ENCODE measurements around the gene SOX18. TPM values are rescaled to one million over a fixed set of nuclear protein-coding genes. Genes with fewer than 3 reads are reported as not detected.
A peak's percentile ranks its signal among the peaks of the same experiment; 100 is the strongest.

SOX18 gene
- total and polyA plus RNA-seq, 2 donors from 2014 or later: 36.5 to 56.7 TPM

DNA sequence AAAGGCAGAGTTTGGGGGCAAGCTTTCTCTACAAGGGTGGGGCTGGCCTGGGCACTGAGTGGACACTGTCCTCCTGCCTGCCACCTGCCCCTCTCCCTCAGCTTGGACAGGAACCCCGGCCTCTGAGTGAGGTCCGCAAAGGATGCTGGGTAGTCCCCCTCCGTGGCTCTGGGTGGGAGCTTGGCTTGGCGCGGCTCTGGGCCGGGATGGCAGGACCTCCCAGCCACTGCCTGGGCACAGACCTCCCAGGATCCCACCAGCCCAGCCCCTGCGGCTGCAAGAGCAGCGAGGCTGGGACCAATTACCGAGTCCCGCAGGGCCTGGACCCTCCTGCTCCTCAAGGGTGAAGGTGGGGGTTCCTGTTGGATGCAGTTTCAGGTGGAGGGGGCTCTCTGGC lies 2.9 kb upstream of the SOX18 start:
- Histone ChIP-seq H3K27ac (ENCODE audit: low read depth in 2 of 2, low read length in 2 of 2) (peak overlapping the region; percentile 78 to 86), H3K4me1 (ENCODE audit: control insufficient read depth in 2 of 3, insufficient read depth in 2 of 3, low read depth in 1 of 3, low read length in 3 of 3) (peaks cover 0 to 25% (median 0%) of the 10 kb centered on the region in 3 donors), H3K27me3 (ENCODE audit: control insufficient read depth, insufficient read depth, low read length) (peaks cover 4% of the 10 kb centered on the region), H3K4me3 (ENCODE audit: low read length in 3 of 3) (no peak overlapping the region), H3K9ac (ENCODE audit: low read length in 3 of 3) (no peak overlapping the region), H3K36me3 (ENCODE audit: control insufficient read depth in 2 of 3, insufficient read depth in 3 of 3, low read length in 3 of 3) (no peaks in the 10 kb centered on the region), H3K9me3 (ENCODE audit: control insufficient read depth in 2 of 3, insufficient read depth in 1 of 3, low read length in 3 of 3) (no peaks in the 10 kb centered on the region)
- FAIRE-seq (no peak), DNase-seq (no peak)
- intact Hi-C loops (cut with DNase I): no loop called here
- TF ChIP-seq, protein P1, sequence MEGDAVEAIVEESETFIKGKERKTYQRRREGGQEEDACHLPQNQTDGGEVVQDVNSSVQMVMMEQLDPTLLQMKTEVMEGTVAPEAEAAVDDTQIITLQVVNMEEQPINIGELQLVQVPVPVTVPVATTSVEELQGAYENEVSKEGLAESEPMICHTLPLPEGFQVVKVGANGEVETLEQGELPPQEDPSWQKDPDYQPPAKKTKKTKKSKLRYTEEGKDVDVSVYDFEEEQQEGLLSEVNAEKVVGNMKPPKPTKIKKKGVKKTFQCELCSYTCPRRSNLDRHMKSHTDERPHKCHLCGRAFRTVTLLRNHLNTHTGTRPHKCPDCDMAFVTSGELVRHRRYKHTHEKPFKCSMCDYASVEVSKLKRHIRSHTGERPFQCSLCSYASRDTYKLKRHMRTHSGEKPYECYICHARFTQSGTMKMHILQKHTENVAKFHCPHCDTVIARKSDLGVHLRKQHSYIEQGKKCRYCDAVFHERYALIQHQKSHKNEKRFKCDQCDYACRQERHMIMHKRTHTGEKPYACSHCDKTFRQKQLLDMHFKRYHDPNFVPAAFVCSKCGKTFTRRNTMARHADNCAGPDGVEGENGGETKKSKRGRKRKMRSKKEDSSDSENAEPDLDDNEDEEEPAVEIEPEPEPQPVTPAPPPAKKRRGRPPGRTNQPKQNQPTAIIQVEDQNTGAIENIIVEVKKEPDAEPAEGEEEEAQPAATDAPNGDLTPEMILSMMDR (IDR thresholded peaks at IDR 0.05; ENCODE audit: borderline replicate concordance, extremely low read depth, insufficient read depth): no peak

DNA sequence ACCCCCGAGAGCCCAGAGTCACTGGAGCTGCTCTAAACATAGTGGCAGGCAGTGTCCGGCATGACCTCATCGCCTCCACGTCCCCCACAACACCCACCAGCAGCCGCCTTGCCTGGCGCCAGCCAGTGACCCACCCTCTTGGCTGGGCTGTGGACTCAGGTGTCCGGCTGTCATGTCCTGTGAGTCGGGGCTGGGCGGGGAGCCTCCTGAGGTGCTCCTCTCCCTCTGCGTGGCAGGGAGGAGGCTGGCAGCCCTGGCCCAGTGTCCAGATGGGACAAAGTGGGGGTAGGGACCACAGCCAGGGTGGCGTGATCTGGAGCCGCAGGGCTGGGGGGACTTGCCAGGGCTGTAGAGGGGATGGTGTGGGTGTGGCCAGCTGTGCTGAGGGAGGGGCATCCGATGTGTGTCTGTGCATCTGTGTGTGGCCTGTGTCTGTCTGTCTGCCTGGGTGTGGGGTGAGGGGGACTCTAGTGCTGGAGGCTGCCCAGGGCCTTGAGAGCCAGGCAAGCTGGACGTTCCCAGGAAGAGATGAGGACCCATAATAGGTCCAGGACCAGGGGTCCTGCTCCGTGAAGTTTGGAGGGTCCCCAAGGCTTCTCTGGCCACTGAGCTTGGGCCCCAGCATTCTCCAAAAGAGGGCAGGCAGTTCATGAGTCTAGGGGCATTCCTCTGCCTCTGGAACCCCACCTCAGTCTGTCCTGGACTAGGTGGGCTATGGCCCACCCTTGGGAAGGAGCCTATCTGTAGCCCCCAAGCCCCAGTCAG lies 2.3 kb upstream of the SOX18 start:
- intact Hi-C loops (cut with DNase I): no loop called here
- Histone ChIP-seq H3K9me3 (ENCODE audit: control insufficient read depth in 2 of 3, insufficient read depth in 1 of 3, low read length in 3 of 3) (no peaks in the 10 kb centered on the region), H3K4me3 (ENCODE audit: low read length in 3 of 3) (no peak overlapping the region), H3K36me3 (ENCODE audit: control insufficient read depth in 2 of 3, insufficient read depth in 3 of 3, low read length in 3 of 3) (no peaks in the 10 kb centered on the region), H3K4me1 (ENCODE audit: control insufficient read depth in 2 of 3, insufficient read depth in 2 of 3, low read depth in 1 of 3, low read length in 3 of 3) (peaks cover 0 to 19% (median 0%) of the 10 kb centered on the region in 3 donors), H3K9ac (ENCODE audit: low read length in 3 of 3) (no peak overlapping the region), H3K27me3 (ENCODE audit: control insufficient read depth, insufficient read depth, low read length) (peaks cover 4% of the 10 kb centered on the region), H3K27ac (ENCODE audit: low read depth in 2 of 2, low read length in 2 of 2) (peak overlapping the region; percentile 78 to 86)
- TF ChIP-seq, protein P1 (IDR thresholded peaks at IDR 0.05; ENCODE audit: borderline replicate concordance, extremely low read depth, insufficient read depth): no peak
- DNase-seq (peak in 1 of 5 donors; percentile 92), FAIRE-seq (no peak)

DNA sequence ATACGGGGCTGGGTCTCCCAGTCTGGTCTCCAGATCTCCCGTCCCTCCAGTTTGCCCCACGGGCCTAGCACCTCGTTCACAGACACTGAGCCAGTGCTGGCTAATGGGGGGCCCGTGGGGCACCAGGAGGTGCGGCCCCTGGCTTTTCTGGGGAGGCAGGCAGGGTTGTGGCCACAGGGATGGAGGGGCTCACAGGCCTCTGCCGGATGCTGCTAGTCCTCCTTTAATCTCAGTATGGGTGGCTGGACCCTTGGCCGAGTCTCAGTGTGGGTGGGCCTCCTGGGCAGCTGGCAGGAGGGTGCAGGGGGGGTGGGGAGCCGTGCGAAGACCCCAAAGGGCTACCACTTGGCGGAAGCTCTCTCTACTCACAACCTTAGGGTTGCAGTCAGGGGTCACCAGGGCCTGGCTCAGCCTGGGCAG lies 1.6 kb upstream of the SOX18 start:
- H3K4me3 ChIP-seq (ENCODE audit: low read length in 3 of 3): no peak overlapping the region
- TF ChIP-seq, protein P1 (IDR thresholded peaks at IDR 0.05; ENCODE audit: borderline replicate concordance, extremely low read depth, insufficient read depth): no peak
- DNase-seq: no peak
- H3K27me3 ChIP-seq (ENCODE audit: control insufficient read depth, insufficient read depth, low read length): peaks cover 6% of the 10 kb centered on the region
- no peaks in the 10 kb centered on the region for H3K9me3 ChIP-seq (ENCODE audit: control insufficient read depth in 2 of 3, insufficient read depth in 1 of 3, low read length in 3 of 3)
- peak overlapping the region; percentile 54 to 68 for H3K27ac ChIP-seq (ENCODE audit: low read depth in 2 of 2, low read length in 2 of 2)
- no peaks in the 10 kb centered on the region for H3K36me3 ChIP-seq (ENCODE audit: control insufficient read depth in 2 of 3, insufficient read depth in 3 of 3, low read length in 3 of 3)
- H3K9ac ChIP-seq (ENCODE audit: low read length in 3 of 3): no peak overlapping the region
- peaks cover 0 to 17% (median 0%) of the 10 kb centered on the region in 3 donors for H3K4me1 ChIP-seq (ENCODE audit: control insufficient read depth in 2 of 3, insufficient read depth in 2 of 3, low read depth in 1 of 3, low read length in 3 of 3)
- intact Hi-C loops (cut with DNase I): no loop called here
- FAIRE-seq: no peak

Measured in kidney (tissue), 14 donors.